Right hindlimb (tissue), 1 donor: ENCODE measurements around the gene FGFBP3.
"Not testable (repeated sequence)": the region's sequence is repeated elsewhere in the genome, so short reads cannot be mapped to it uniquely, and the experiment has no call there.

Experiments
- DNase-seq: peaks from one replicate; pipeline ENCODE4 v3.0.0-alpha.2; 2018

Gene FGFBP3

DNA sequence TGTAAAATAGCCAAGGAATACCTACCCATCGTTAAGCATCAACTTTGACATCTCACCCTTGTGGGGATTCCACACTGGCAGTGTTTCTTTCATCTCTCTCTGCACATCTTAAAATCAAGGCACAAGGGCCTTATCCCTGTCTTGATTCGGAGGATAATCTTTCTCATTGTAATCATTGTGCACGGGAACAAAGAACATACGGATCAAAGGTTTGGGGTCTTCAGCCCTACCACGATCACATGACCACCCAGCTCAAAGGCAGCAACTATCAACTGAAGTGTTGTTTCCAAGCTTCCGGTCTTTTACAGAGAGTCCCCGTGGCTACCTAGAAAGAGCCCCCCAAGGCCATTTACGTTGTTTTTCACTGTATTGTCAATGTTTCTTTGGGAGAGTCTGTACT lies 11.9 kb downstream of the FGFBP3 start:
- DNase-seq: no peak

- DNase-seq: no peak
These were observed 13.0 kb downstream of the FGFBP3 start for GRCh38 chr10:91896212-91896756.

GRCh38 chr10:91894261-91894685 lies 15.0 kb downstream of the FGFBP3 start:
- DNase-seq: not testable (repeated sequence)

DNA sequence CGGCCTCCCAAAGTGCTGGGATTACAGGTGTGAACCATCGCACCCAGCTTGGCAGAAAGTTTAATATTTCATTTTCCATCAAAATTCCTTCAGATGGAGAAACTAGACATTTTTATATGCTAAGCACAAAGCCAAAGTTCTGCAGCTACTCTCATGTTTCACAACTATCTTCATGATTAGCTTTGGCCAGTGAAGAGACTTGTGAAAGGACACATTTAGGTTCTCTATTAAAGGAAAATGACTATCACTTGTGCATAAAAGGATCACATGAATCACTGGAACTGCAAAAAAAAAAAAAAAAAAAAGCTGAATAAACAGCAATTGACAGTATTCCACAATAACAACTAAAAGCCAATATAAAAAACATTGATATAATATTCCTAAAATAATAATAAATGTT lies 16.2 kb downstream of the FGFBP3 start:
- no peak for DNase-seq

- no peak for DNase-seq
These were observed 17.9 kb downstream of the FGFBP3 start for GRCh38 chr10:91891125-91892001.

DNA sequence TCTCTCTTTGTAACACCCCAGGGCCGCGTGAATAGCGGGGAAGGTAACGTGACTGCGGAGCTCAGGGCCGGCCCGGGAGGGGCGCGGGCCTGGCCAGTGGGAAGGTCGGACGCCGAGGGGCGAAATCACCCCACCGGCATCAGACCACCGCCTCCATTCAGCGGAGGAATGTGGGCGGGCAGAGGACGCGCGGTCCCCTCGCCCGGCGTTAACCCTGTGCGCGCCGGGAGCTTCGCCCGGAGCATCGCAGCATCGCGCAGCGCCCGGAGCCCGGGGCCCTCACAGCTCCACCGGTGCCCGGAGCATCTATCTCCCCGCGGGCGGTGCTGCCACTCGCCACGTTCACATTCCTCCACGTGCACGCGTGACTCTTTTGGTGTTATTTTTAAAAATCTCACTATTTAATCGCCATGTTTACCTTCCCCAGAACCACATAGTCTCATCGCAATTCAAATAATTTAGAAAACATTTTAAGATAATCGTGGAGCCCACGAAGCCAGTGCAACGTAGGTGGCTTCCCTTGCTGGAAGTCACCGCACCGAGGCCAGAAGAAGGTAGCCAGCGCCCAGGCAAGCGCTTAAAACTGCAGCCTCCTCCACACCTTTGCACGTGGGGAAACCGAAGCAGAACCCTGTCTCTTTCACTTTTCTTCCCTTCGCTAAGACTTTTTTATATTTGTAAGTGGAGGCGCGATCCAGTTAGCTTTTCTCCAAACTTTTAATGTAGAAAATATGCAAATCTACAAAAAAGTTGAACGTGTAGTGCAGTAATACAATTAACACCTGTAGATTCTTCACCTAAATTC lies 21.8 kb downstream of the FGFBP3 start:
- peak; percentile 71 for DNase-seq

GRCh38 chr10:91886954-91887271 lies 22.4 kb downstream of the FGFBP3 start:
- no peak for DNase-seq

- no peak for DNase-seq
These were observed 23.8 kb downstream of the FGFBP3 start for GRCh38 chr10:91885362-91886079.

DNA sequence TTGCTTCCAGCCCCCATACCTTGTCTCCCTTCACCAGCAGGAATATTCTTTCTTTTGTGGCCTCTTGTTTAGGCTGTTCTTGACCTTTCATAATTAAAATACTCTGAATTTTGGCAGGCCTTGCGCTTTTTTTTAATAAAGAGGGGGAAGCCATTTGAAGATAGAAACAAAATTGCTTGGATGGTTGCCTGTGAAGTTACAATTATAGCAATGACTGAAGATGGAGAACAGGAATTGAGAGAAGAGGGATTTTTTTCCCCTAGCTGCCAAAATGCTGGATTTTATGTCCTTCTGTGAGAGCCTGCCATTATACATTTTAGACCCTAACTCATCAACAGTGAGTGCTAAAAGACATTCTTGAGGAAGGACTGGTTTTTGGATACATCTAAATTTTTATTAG lies 24.8 kb downstream of the FGFBP3 start:
- no peak for DNase-seq

- peak; percentile 61 for DNase-seq
These were observed 25.5 kb downstream of the FGFBP3 start for GRCh38 chr10:91883549-91884444.

DNA sequence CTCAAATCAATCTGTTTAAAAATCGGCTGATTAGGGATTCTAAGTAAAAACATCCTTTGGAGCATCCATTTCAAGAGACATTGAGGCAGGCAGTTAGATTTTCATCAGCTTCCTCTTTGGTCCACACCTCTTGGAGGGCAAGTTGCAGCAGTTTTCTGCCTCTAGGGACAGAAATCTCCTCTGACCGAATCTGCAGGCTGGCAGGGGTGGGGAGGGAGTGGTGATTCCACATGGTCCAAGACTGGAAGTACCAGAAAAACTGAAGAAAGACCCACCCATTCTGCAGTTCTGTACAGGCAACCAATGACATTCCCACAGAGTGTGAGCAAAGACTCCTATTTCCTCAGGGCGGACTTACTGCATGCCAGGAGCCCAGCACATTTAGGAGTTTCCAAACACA lies 29.0 kb downstream of the FGFBP3 start:
- DNase-seq: no peak

DNA sequence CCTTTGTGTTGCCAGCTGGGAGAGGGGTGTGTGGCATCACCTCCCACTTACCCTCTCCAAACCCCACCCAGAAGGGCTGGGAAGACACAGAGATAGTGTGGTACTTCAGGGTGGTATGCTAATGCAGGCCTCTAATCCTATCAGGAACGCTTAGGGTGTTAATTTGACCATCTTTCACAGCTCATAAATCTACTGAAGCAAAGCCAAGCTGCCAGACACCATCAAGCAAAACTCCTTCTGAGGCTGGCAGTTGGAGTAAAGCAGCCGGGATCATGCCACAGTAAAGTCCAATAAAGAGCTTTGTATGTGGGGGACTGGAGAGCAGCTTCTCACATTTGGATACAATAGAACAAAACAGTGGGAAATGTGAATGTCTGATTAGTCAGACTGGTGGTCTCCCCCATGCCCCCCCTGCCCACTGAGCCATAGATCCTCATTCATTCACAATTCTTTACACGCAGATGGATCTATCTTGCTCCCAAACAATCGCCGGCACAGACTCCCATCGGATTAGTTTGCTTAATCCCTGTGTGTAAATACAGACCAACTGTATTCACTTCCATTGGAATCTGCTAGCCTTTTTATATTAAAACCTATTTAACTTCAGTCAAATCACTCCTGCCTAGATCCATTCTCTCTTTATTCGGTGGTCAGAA lies 29.6 kb downstream of the FGFBP3 start:
- no peak for DNase-seq

DNA sequence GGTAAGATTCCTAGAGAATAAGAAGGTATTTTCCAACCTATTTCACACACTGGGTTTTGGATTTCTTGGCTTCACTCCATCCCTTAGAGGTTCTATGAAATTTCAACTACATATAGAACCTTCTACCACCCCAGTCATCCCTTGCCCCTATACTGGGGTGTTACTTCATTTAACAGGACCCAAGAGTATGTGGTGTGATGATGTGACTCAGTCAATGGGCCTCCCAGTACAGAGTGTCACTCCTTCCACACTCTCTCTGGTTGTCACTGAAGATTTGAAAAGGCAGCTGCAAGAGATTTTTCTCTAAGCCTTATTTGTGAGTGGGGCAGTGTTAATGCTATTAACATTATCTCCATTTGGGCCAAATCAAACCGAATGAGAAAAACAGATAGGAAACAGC lies 33.5 kb downstream of the FGFBP3 start:
- DNase-seq: no peak

GRCh38 chr10:91875156-91875555 lies 34.1 kb downstream of the FGFBP3 start:
- DNase-seq: no peak

DNA sequence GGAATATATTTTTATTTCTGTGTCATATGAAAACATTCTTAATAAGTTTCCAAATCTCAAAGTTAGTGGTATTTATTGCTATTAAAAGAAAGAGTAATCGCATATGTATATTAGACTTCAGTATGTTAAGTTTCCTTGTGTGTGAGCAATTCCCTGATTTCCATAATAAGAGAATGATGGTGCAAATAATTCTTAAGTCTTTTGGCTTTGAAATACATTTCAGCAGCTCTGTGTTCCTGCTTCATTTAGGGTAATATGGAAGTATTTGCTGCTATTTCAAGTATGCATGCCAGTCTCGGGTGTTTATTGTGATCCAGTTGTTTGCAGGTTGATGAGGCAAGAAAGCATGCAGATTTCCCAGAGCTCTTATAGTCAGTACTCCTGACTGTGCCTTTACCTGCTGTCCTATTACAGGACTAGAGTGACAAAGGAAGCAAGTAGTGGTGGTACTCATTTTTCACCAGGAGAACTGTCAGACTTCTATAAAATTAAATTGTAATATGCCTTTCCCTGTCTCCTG lies 43.7 kb downstream of the FGFBP3 start:
- DNase-seq: no peak

GRCh38 chr10:91864744-91865143 lies 44.5 kb downstream of the FGFBP3 start:
- DNase-seq: no peak

- DNase-seq: no peak
These were observed 45.2 kb downstream of the FGFBP3 start for GRCh38 chr10:91864099-91864498.

DNA sequence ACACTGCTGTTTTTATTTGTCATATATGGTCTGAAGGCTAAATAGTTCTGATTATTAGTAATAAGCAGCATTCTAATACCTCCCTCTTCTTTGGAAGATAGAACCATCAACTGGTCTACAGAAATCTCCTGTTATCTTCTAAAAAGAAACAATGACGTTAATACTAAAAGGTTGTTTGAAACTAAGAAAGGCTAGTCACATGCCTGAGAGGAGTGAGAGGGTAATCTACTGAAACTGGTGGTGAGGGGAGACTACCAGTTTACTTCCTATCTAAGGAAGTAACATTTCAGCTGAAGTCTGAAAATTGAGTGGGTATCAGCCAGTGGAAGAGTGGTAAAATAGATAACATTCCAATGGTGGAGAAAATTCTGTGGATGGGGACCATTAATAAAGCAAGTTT lies 48.4 kb downstream of the FGFBP3 start:
- no peak for DNase-seq

DNA sequence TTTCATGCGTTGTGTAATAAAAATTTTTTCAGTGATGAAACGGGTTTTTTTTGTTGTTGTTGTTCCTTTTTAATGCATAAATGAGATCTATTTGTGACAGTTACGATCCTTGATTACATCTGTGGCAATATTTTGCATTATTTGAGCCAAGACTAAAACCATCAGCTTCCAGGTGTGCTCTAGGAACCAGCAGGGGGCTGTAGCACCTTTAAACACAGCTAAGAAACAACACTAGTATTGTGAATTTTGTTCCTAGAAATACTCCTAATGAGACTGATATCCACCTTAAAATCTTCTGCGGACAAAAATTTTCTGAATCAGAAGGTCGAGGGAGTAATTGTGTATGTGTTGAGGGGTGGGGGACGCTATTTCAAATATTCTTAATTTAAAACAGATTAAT lies 52.6 kb downstream of the FGFBP3 start:
- DNase-seq: no peak
